Activated naive CD4-positive, alpha-beta T cell treated with anti-CD3 and anti-CD28 coated beads, Interleukin-2, amount 10 ng/mL, durations not matched to agents 7 days and 5 days (primary cell): ENCODE results near the gene ESR2.
"Not testable (repeated sequence)": the region's sequence is repeated elsewhere in the genome, so short reads cannot be mapped to it uniquely, and the experiment has no call there.

Experiments used
- CTCF ChIA-PET: fragments of 350-600 bp; sonication (Branson Sonifier 250); formaldehyde crosslinking; loops from one replicate; lab custom pipeline; 2021; ENCODE audit warnings: antibody characterized with exemption; lab: Charles Lee
- DNase-seq: peaks from one replicate; pipeline ENCODE4 v3.0.0-alpha.2; 2020
- H3K27ac Mint-ChIP-seq: one replicate; pipeline ENCODE4 v1.8.0; 2021; ENCODE audit warnings: mild to moderate bottlenecking, moderate library complexity, mixed read lengths
- H3K27me3 Mint-ChIP-seq: one replicate; pipeline ENCODE4 v1.8.0; 2021; ENCODE audit warnings: mild to moderate bottlenecking, mixed read lengths
- H3K36me3 Mint-ChIP-seq: one replicate; pipeline ENCODE4 v1.8.0; 2021; ENCODE audit warnings: mixed read lengths
- H3K4me1 Mint-ChIP-seq: one replicate; pipeline ENCODE4 v1.8.0; 2021; ENCODE audit warnings: mixed read lengths
- H3K4me3 Mint-ChIP-seq: one replicate; pipeline ENCODE4 v1.8.0; 2021; ENCODE audit warnings: mild to moderate bottlenecking, moderate library complexity, mixed read lengths
- H3K9me3 Mint-ChIP-seq: one replicate; pipeline ENCODE4 v1.8.0; 2021; ENCODE audit warnings: mixed read lengths

ESR2 gene

DNA sequence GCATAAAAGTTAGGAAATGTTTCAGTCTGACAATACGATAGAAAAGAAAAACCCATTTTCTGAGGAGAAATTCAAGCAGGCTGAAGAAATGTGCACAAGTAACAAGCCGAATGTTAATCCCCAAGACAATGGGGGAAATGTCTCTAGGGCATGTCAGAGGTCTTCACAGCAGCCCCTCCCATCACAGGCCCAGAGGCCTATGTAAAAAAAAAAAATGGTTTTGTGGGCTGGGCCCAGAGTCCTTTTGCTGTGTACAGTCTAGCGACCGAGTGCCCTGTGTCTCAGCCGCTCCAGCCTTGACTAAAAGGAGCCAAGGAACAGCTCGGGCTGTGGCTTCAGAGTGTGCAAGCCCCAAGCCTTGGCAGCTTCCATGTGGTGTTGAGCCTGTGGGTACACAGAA lies 250.9 kb downstream of the ESR2 start:
- H3K27me3 Mint-ChIP-seq, H3K4me1 Mint-ChIP-seq, H3K9me3 Mint-ChIP-seq, H3K27ac Mint-ChIP-seq, DNase-seq, CTCF ChIA-PET, H3K4me3 Mint-ChIP-seq: not testable (repeated sequence)
- H3K36me3 Mint-ChIP-seq, result peaks cover 66% of the 10 kb centered on the region

GRCh38 chr14:64040044-64040443 lies 254.1 kb downstream of the ESR2 start:
- H3K9me3 Mint-ChIP-seq, result peaks cover 9% of the 10 kb centered on the region
- no peak overlapping the region for H3K4me3 Mint-ChIP-seq
- H3K27me3 Mint-ChIP-seq, result no peaks in the 10 kb centered on the region
- DNase-seq, result no peak
- H3K4me1 Mint-ChIP-seq, result no peaks in the 10 kb centered on the region
- CTCF ChIA-PET, result interaction anchor here (1.1 kb wide), 2 partner anchors 254 to 263 kb away, joined by 4 to 5 read pairs; partner anchors contain the start of gene ESR2
- no peak overlapping the region for H3K27ac Mint-ChIP-seq
- peaks cover 65% of the 10 kb centered on the region for H3K36me3 Mint-ChIP-seq

DNA sequence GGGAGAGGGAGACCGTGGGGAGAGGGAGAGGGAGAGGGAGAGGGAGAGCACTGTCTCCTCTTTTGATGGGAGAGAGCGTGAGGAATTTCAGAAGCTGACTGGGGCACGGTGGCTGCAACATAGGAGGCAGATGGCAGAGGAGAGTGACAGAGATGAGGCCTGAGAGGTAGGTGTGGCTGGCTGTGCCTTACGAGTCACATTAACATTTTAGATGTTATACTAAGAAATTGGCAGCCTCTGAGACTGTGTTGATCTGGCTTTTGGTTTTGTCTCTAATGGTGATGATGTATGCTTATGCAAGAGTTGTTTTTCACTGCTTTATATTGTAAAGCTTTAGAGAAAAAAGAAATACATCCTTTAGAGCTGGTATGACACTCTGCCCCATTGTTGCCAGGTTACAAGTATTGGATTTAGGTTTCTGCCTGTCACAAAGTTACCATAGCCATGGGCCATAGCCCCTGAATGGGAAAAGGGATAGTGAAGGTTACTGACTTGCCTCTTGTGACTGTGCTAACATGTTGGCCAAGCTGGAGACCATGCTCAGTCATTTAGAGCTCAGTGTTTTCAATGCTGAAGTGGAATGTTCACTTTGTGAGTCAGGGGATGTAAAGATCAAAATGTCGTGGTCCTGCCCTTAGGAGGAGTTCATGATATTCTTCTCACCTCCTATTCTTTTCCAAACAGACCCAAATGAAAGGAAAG lies 255.2 kb downstream of the ESR2 start:
- Mint-ChIP-seq H3K27ac (no peak overlapping the region), H3K4me3 (no peak overlapping the region), H3K36me3 (peaks cover 64% of the 10 kb centered on the region), H3K4me1 (no peaks in the 10 kb centered on the region), H3K27me3 (no peaks in the 10 kb centered on the region), H3K9me3 (peaks cover 9% of the 10 kb centered on the region)
- CTCF ChIA-PET, result interaction anchor here (1.1 kb wide), 2 partner anchors 255 to 264 kb away, joined by 4 to 5 read pairs; partner anchors contain the start of gene ESR2
- DNase-seq, result no peak

- H3K4me3 Mint-ChIP-seq, H3K4me1 Mint-ChIP-seq, DNase-seq, H3K9me3 Mint-ChIP-seq, CTCF ChIA-PET, H3K27me3 Mint-ChIP-seq, H3K27ac Mint-ChIP-seq: not testable (repeated sequence)
- peaks cover 57% of the 10 kb centered on the region for H3K36me3 Mint-ChIP-seq
Observed at GRCh38 chr14:64037869-64038745, 256.1 kb downstream of the ESR2 start.

GRCh38 chr14:64035143-64035542 lies 259.0 kb downstream of the ESR2 start:
- Mint-ChIP-seq H3K36me3 (peaks cover 60% of the 10 kb centered on the region), H3K27ac (no peak overlapping the region), H3K9me3 (no peaks in the 10 kb centered on the region), H3K27me3 (no peaks in the 10 kb centered on the region), H3K4me1 (no peaks in the 10 kb centered on the region), H3K4me3 (no peak overlapping the region)
- DNase-seq, result no peak
- CTCF ChIA-PET, result no interaction called here
